Suprapubic skin (tissue), 3 donors: ENCODE measurements around the gene GRID1.

Source experiments
- EP300 ChIP-seq: sonication (generic); formaldehyde crosslinking; IDR thresholded peaks from one replicate; pipeline ENCODE4 v1.6.1; 2017; ENCODE audit warnings: antibody characterized with exemption
- TF ChIP-seq, protein P1 (sequence below), 2 donors: fragments of 200-600 bp in 1 of 2; fragments of 450-650 bp in 1 of 2; sonication (generic) in 1 of 2; IDR thresholded peaks; one replicate each; pipeline ENCODE4 v1.5.1; 2016 to 2019; ENCODE audit warnings: antibody characterized with exemption in 2 of 2, mild to moderate bottlenecking in 1 of 2, moderate library complexity in 1 of 2

DNA sequence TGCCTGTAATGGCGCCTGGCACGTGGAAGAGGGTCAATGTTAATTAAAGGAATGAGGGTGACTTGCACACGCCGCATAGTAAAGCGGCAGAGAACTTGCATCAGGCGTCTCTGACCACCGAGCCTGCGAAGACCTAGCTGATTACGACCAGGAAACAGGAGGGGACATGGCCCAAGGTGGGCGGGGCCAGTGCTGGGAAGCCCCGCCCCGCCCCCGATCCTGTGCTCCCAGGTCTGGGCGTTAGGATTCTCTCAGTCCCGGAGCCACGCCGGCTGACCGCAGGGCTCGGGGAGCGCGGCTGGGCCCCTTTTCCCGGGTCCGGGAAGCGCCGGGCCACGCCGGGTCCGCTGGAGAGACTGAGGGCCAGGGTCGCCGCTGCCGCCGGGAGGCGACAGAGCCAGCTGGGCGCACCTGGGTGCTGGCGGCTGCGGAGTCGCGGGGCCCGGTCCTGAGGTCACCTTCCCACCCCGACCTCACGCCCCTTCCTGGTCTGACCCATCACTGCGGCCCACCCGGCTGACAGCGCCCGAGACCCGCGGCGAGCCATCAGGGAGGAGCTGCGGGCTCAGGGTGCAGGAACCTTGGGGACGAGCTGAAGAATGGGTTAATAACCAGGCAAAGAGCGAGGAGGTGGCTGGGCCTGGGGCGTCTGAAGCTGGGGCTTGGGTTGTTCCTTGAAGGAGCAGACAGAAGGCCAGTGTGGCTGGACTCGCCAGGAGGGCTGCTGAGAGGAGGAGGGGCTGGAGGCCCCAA, 23.0 kb upstream of the GRID1 start:
- no peak for TF ChIP-seq EP300
- TF ChIP-seq, protein P1, sequence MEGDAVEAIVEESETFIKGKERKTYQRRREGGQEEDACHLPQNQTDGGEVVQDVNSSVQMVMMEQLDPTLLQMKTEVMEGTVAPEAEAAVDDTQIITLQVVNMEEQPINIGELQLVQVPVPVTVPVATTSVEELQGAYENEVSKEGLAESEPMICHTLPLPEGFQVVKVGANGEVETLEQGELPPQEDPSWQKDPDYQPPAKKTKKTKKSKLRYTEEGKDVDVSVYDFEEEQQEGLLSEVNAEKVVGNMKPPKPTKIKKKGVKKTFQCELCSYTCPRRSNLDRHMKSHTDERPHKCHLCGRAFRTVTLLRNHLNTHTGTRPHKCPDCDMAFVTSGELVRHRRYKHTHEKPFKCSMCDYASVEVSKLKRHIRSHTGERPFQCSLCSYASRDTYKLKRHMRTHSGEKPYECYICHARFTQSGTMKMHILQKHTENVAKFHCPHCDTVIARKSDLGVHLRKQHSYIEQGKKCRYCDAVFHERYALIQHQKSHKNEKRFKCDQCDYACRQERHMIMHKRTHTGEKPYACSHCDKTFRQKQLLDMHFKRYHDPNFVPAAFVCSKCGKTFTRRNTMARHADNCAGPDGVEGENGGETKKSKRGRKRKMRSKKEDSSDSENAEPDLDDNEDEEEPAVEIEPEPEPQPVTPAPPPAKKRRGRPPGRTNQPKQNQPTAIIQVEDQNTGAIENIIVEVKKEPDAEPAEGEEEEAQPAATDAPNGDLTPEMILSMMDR (IDR thresholded peaks at IDR 0.05): no peak
